Glomerular visceral epithelial cell (primary cell): Measurements from ENCODE around the gene HSPA12A.

Experiments
- DNase-seq: peaks from one replicate; pipeline ENCODE4 v3.0.0-alpha.2; 2016; ENCODE audit errors: extremely low spot score

Gene HSPA12A, protein sequence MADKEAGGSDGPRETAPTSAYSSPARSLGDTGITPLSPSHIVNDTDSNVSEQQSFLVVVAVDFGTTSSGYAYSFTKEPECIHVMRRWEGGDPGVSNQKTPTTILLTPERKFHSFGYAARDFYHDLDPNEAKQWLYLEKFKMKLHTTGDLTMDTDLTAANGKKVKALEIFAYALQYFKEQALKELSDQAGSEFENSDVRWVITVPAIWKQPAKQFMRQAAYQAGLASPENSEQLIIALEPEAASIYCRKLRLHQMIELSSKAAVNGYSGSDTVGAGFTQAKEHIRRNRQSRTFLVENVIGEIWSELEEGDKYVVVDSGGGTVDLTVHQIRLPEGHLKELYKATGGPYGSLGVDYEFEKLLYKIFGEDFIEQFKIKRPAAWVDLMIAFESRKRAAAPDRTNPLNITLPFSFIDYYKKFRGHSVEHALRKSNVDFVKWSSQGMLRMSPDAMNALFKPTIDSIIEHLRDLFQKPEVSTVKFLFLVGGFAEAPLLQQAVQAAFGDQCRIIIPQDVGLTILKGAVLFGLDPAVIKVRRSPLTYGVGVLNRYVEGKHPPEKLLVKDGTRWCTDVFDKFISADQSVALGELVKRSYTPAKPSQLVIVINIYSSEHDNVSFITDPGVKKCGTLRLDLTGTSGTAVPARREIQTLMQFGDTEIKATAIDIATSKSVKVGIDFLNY

DNA sequence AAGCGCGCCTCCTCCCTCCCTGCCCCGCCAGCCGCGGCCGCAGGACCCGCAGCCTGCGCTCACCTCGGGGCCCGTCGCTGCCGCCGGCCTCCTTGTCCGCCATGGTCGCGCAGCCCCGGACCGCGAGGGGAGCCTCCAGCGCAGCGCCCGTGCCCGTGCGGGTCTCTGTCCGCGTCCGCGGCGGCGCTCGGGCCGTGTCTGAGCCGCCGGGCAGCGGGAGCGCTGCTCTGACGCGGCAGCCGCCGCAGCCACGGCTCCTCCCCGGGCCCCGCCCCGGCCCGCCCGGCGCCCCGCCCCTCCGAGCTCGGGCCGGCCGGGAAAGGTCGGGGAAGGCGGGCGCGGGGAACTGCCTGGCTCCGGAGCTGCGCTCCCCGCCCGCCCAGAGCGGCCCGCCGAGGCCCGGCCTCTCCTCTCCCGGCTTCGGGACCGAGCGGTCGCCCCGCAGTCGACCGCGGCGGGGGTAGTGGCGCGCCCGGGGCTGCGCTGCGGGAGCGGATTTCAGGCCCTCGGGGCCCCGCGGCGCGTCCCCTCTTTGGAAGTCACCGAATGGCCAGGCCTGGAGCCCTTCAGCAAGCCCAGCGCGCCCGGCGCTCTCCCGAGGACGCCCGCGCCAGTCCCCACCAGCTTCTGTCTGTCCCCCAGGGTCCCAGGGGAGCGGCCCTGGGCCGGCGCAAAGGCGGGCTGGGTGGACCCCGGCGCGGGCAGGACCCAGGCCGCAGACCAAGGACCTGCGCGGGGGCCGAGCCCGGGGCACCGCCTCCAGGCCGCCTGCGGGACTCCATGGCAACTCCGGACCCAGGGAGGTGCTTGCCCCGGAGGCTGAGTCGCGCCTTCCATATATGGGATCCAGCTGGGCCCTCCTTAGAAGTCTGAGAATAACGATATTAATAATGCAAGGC lies at the start of gene HSPA12A:
Gene HSPA12A (minus strand): TSS at position 200 of the 899 bp plus-strand sequence. CDS start 97 bp downstream, at position 103.
- peak; percentile 86 for DNase-seq

DNA sequence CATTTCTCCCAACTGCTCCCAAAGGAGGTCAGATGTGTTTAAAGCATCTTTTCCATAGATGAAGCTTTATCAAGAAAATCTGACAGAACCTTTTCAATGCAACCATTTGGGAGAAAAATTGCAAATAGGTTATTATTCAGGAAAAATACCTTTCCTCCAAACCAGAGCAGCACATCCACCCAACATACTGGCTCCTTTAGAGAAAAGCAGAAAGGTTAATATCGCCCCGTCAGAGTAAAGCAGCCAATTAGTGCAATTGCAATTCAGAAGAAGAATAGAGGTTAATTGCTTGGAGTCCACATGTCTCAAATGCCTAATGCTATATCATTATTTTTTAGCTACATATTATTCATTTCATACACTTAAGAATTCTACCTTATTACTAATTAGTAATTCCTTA lies 48.9 kb upstream of the HSPA12A start:
- DNase-seq, result no peak

DNA sequence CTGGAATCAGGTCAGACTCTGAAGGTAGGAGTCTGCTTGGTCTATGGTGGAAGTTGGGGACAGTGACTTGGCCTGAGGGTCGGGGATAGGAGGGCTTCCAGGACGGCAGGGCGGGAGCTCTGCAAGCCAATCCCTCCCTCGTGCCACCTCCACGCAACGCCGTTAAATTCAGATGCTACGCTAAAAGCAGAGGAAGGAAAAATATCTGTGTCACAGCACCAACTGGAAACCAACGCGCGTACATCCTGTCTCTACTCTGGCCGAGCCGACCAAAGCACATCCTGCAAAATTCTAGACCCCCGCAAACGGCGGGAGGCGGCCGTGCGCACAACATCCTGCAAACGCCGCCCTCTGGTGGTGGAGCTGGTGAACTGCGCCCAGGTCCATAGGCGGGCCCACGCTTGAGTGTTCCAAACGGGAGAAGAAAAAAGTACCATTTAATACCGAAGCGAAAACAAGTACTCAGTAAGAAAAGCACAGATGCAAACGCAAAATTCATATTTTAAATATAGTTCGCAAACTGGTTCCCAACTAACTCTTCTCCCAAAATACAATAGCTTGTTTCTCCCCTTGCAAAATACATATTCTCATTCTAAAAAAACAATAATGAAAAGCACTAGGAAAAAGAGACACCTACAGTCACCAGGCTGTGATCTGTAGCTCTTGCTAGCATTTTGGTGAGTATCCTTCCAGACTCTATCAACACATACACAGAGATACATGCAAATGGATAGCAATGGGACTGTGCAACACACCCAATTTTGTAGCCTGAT lies 45.7 kb upstream of the HSPA12A start:
- DNase-seq, result peak; percentile 77

DNA sequence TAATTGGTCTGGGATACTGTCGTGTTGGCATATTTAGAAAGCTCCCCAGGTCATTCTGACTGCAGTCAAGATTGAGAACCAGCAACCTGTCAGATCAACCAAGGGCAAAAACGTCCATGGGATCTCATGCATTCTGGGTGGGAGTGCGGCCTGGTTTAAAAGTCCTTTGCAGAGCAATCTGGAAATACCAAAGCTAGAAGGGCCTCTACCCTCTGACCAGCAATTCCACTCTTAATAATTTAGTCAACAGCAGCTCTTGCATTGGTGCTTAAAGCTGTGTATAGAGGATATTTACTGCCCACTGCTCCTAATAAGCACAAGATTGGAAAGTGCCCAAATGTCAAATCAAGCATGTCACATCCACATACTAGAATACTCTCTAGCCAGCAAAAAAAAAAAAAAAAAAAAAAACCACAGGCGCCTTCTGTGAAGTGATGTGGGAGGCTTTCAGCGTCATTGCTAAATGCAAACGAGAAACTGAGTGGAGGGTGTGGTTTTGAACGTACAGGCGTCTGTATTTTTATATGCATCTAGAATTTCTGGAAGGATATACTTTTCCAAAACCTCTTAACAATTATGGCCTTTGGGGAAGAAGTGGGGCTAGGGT lies 44.8 kb upstream of the HSPA12A start:
- peak; percentile 25 for DNase-seq

DNA sequence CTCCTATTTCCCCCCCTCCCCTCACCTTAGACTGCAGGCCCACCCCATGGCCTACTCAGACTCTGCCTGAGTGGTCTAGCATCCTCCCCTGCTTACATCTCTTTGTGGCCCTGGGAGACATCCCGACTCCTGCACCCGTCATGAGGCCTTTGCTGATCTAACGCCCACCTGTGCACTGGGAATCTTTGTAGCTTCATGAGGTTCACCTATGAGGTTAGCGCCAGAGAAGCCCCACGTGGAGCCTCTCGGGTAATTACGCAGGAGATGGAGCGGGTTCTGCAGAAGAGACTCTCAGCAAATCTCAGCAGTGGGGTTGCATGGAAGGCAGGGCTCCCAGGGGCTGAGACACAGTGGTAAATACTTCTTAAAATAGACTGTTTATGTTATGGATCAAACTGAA lies 43.5 kb upstream of the HSPA12A start:
- no peak for DNase-seq

DNA sequence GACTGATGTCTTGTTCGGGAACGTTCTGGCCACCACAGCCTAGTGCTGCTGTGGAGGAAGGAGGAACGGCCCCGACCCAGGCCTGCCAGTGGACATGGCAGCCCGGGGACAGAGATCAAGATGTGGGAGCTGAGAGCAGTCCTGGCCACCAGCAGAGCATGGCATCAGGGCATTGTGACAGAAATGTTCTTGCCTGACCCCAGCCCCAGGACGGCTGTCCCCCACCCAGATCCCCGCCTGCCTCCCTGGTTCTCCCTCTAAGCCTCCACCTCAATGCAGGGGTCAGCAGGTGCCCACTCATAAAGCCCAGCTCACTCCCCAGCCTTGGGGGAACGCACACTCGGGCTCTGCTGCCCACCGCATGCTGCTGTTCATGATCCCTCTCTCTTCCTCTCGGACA lies 42.9 kb upstream of the HSPA12A start:
- DNase-seq, result no peak

DNA sequence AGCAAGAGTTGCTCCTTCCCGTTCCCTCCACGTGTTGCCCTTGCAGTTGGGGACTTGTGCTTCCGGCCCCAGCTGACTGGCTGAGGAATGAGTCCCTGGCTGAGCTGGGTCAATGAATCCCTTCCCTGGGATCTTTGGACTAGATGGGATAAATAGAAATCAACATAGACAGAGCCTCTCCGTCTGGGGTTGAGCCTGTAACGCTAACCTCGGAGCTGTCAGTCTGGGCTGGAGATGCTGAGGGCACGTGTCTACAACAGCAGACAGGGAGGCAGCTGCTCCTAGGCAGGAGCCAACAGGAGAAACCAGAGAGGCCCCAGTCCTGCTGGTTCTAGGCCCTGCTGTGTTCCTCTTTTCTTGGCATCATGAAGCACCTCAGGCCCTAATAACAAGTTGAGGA lies 42.3 kb upstream of the HSPA12A start:
- no peak for DNase-seq

DNA sequence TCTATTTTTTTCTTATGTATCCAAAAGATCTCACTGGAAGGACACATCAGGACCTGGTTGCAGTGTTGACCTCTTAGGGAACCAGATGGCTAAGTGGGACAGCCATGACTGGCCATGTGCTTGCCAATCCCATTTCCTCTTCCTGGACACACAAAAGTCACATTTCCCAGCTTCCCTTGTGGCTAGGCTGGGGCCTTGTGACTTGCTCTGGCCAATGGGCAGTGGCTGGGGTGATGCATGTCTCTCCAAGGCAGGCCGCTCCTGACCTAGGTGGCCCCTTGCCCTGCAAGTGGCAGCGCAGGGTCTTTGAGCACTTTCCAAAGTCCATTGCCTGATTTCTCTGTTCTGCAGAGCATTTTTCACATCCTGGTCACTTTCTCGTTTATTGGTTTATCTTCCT lies 41.7 kb upstream of the HSPA12A start:
- no peak for DNase-seq

DNA sequence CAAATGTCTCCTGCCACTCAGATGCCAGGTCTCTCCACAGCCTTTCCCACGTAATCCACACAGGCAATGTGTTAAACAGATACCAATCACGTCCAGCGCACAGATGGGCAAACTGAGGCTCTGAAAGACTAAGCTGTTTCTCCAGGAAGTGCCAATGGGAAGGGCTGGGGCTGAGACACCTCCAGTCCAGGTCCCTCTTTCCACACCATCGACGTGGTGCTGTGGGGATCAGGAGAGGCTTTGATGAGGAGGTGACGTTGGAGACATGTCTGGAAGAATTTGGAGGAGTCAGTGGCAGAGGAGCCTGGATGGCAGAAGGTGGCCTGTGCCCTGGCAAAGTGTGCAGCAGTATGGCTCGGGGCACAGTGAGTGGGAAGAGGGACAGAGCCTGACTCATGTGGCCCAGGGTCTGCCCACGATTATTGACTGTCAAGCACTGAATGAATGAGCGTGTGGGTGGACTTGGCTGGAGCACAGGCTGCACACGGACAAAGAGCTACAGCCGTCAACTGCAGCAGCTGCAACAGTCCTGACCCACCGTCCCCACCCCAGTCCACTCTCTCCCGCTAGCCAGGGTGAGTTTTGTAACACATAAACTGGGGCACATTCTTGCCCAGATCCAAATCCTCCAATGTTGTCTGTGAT lies 40.8 kb upstream of the HSPA12A start:
- DNase-seq, result no peak

DNA sequence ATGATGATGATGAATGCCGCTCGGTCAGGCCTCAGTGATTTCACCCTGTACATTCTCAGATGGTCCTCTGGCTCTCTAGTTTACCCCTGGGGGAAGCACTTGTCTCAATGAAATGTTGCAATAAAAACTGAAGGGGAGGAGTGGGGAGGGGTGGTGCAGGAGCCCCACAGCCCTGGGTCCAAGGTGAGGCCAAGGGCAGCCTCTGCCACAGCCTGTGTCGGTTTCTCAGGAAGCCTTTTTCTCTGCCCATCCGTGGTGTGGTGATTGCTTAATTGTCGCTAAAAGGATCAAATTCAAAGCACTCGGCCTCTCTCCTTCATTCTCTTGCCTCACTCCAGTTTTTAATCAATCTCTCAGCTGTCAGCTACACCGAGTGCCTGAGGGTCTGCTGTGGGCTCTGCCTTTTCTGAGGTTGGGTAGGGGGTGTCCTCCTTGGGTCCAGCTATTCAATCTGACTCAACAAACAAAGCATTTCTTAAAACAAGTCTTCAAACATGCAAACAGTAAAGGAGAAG lies 39.1 kb upstream of the HSPA12A start:
- no peak for DNase-seq

DNA sequence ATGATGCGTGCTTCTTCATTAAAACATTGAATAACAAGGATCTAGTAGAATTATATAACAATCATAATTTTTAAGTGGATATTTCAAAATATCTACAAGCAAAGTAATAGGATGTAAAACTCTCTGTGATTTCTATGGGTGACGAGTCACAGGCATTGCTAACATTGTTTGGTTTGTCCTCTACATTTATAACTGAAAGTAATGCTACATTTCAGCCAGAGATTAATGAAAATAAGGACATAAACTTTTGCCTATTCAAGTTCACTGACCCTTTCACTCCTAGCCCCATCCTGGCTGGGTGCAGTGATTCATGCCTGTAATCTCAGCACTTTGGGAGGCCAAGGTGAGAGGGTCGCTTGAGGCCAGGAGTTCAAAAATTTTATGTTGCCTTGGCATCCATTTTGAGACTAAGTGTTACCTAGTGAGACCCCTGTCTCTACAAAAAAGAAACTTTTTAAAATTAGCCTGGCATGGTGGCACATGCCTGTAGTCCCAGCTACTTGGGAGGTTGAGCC lies 38.4 kb upstream of the HSPA12A start:
- no peak for DNase-seq

DNA sequence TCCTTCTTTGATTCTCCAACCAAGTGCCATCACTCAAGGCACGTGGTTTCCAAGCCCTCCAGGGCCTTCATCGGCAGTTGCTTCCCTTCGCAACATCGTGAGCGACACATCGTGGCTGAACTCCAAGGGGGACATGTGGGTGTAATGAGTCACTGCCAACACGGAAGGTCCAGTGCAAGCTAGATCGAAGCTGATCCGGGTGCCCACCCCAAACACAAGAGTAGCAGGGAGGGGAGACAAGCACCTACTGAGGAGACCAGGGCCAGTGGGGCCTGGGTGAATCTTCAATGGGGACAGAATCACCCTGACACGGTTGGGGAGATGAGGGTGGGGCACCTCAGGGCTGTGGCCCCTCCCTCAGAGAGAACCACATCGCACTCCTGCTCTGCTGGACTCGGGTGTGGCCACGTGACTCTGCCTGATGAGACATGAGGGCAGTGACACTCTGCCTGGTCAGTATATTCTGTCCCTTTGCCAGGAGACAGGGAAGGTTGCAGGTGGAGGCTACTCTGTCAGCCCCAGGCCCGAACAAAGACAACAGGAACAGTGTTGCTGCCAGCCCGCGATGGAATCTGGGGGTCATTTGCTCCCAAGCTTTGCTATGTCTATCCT lies 36.8 kb upstream of the HSPA12A start:
- peak; percentile 27 for DNase-seq

DNA sequence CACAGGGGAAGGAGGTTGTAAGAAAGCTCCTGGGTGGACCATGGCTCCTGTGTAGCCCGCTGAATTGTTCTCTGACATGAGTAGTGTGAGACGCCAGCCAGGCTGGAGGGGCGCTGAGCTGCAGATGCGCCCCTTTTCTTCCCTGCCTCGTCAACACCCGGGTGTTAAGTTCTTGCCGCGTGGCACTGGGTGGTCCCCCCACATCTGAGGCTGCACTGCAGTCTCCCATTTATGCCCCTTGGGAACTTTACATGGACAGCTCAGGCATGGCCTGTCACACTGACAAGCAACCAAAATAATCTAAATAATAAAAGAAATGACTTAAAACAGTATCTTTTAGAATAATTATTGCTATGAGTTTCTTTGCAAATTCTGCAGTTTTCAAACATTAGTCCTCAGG lies 34.6 kb upstream of the HSPA12A start:
- DNase-seq, result no peak

DNA sequence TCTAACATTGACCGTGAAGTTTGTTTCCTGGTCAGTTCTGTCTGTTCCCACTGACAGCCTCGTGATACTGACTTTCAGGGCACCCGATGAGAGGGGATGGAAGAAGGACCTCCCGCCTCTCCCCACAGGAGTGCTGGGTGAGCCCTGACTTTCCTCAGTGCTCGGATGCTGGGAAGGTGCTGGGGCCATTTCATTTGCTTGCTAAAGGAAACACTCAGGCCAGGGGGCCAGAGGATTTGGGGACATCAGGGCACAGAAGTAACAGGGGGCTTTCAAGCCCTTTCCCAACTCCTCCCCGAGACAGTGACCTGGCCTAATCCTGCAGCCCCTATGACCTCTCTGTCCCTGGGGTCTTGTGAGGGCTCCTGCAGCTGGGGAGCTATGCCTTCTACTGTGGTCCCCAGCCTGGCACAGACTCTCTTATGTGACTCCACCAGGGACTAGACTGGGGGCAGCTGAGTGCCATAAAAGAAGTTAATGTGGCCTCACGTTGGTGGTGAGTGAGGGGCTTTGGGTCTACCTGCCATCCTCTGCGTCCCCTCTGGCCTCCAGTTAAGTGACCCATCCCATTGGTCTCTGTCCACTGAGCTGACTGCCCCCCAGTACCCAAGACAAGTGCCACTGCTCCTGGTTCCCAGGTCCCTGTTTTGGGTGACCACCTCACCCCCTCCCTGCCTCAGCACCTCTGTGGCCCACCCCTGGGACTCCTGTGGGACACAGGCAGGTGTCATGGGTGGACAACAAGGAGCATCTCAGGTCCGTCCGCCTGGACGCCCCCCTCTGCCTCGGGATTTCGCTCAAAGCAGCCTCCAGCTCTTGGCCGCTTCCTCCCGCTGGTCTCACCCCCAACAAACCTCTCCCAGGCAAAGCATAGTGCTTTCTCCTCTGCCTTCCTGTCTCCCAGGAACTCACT lies 33.4 kb upstream of the HSPA12A start:
- DNase-seq, result no peak

DNA sequence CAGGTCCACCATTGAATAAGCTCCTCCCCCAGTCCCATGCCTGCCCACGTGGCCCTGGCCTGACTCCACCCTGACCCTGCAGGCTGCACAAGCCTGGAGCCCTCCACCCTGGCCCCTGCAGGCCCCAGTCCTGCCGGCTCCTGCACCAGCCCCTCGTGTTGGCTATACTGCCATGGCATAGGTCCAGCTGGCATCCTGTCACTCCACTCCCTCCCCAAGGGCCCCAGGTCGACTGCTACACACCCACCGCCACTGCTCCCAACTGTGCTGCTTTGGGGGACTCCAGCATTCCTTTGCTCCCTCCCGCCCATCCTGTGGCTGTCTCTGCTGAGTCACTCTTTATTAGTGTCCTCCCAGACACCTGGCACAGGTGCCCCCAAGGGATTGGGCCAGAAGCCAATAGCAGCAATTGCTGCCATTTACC lies 32.4 kb upstream of the HSPA12A start:
- peak; percentile 31 for DNase-seq

DNA sequence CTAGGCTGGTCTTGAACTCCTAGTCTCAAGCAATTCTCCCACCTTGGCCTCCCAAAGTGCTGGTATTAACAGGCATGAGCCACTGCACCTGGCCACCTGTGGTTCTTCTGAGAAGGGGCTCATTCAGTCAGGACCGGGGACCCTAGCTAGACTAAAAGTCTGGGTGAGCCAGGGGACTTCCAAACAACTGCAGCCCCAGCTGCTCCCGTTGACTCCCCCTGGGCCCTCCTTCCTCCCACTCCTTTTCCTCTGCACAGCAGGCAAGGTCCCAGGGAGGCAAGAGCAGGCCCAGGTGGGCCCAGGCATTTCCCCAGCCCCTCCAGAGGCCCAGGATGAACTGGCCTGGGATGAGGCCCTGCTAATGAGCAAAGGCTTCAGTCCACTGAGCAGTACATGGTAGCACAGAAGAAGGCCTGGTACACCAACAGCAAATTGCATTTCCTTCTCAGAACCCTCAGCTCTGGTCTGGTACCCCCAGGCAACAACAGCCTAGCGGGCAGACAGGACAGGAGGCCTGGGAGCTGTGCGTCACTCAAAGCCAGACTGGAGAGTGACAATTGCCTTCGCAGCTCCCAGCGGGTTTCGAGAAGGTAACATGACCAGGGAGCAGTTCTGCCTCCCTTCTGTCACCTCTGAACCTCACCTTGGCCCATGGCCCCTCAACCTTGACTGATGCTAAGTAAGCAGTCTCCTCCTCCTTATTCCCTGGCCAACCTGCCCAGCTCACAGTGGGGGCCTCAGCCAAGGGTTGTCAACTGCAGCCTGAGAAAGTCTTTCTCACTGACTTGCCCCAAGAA lies 30.7 kb upstream of the HSPA12A start:
- DNase-seq, result no peak

DNA sequence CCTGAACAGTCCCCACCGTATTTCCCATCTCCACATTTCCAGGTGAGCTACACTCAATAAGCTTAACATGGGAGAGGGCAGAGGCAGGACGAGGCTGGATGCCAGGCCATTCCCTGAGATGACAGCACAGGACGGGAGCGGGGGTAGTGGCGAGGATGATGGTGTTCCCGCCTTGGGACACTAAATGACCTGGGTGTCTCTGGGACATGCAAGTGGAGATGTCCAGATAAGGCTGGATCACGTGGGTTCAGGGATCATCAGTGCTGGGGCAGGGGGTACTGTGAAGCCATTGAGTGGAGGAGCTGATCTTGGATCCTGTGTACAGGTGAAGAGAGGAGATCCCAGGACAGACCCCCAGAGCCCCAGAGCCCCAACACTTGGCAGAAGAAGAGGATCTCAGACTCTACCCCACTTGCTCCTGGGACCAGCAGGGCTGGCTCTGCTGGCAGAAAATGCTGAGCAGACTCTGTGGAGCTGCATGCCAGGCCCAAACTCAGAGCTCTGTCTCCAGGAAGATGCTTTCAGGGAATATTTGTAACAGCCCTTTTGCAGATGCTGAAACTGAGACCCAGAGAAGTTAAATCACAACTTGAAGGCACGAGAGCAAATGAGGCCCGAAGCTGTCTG lies 29.7 kb upstream of the HSPA12A start:
- DNase-seq, result no peak
